Measurements from ENCODE around the gene EMX1.

The EMX1 gene

DNA sequence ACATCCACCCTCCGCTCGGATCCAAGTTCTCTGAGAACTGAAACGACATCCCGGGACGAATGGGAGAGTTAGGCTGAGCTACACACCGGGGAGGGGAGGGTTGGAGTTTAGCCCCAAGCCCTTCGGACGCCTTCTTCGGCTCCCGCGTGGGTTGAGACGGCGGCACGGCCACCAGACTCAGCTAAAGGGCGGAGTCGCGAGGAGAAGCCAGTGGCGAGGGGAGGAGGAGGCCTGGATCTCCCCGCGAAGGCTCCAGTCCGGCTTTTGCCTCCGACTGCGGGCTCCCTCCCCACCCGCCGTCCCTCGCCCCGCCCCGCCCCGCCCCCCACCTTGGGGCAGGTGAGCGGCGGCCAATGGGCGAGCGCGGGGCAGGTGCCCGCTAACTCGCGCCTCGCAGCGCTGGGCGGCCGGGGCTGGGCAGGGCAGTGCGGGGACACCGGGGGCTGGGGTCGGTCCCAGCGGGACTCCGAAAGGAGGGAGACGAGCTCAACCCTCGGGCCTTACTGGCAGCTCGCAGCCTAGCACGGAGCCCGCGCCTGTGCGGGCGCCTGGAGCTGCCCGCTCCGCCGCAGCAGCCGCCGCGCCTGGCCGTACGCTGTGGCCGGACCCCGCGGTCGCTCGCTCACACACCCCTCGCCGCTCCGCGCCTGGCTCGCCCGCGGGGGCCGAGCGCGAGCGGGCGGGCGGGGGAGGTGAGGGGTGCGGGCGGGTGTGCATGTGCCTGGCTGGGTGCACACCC, at the start of gene EMX1:
Gene EMX1, plus strand, starts transcription at position 382 of the 739 bp plus-strand sequence. Its CDS starts 334 bp downstream, at position 716.
- no peak for DNase-seq (ENCODE audit: low read depth)

DNA sequence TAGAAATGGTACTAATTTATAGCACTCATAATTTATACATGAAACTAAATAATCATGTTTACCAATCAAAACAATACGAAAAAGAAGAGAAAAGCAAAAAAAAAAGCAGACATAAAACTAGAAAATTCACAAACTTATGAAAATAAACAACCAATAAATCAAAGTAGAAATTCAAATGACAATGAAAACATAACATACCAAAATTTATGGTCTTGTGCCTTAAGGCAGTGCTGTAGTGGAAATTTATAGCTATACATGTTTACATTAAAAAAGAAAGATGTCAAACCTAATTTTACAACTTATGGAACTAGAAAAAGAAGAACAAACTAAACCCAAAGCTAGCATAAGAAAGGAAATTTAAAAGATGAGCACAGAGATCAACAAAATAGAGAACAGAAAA, 46.3 kb upstream of the EMX1 start:
- DNase-seq (ENCODE audit: low read depth) = no peak

DNA sequence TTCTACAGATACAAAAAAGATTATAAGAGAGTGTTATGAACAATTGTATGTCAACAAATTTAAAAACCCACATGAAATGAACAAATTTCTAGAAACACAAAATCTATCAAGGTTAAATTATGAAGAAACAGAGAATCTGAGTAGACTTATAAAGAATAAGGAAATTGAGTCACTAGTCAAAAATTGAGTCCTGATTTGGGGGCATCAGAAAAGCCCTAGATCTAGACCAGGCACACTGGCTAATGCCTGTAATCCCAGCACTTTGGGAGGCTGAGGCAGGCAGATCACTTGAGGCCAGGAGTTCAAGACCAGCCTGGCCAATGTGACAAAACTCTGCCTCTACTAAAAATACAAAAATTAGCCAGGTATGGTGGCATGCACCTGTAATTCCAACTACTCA, 45.4 kb upstream of the EMX1 start:
- DNase-seq (ENCODE audit: low read depth) = no peak

DNA sequence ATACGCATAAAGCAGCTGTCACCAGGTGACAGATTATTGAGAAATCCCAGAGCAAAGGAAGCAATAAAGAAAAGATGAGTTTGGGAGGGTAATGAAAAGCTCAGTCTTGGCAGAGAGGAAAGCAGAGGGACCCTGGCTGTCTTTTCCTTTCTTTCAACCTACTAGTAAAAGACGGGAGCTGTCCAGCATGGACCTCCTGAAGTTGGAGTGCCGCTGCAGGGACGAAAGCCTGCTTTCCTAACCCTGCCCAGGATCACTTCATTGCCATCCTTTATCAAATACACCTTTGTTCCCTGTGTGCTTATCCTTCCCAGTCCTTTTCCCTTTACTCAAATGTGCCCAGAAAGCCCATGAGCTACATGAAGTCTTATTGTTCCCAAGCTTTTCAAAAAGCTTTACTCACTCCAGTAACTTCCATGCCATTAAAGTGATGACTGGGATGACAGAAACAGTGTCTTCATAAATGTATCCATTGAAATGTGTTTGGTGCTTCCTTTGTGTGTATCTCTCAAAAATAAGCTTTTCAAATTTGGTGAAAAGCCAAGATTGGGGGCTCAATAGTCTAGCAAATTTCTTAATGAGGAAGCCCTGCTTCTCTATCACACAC, 33.9 kb upstream of the EMX1 start:
- DNase-seq (ENCODE audit: low read depth) = no peak

DNA sequence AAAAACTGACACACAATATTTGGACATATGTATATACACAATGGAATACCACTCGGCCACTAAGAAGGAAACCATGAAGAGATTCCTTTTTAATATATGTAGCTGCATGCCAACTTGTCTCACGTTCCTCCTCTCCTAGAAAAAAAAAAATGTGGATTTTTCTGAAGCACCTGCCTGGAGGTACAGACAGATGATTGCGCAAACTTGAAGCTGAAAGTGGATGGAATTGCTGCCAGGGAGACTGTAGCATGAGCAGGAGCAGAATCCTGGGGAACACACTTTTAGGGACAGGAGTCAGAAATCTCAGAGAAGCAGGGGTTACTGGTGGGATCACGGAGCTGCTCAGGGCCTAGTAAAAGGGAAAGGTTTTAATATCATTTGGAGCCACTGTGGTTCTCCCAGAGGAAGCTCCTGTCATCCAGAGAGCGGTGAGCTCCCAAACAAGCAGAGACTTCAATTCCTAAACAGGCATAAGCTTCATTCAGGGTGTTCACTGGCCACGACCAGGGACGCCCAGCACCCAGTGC, 30.8 kb upstream of the EMX1 start:
- DNase-seq (ENCODE audit: low read depth) = no peak

DNA sequence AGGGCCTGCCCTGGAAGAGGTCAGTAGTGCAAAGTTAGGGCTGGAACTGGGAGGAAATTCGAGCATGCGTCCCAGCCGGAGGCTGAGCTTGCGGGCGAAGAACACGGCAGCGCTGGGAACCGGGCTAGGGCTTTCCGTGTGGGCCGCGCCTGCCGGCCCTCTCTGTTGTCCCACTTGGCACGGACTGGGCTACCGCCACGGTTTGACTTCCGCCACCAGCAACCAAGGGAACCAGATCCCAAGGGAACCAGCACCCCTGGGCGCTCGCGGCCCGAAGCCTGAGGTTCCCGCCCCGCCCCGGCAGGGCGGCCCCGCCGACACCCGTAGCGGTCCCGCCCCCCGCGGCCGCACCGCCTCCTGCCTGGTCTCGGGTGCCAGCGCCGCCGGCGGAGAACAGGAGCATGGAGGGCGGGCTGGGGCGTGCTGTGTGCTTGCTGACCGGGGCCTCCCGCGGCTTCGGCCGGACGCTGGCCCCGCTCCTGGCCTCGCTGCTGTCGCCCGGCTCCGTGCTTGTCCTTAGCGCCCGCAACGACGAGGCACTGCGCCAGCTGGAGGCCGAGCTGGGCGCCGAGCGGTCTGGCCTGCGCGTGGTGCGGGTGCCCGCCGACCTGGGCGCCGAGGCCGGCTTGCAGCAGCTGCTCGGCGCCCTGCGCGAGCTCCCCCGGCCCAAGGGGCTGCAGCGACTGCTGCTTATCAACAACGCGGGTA, 30.1 kb upstream of the EMX1 start, which contains the start of gene SPR:
Gene SPR, plus strand, starts transcription at position 377 of the 708 bp plus-strand sequence. Its CDS starts 25 bp downstream, at position 402.
- DNase-seq (ENCODE audit: low read depth) = peak; percentile 37

DNA sequence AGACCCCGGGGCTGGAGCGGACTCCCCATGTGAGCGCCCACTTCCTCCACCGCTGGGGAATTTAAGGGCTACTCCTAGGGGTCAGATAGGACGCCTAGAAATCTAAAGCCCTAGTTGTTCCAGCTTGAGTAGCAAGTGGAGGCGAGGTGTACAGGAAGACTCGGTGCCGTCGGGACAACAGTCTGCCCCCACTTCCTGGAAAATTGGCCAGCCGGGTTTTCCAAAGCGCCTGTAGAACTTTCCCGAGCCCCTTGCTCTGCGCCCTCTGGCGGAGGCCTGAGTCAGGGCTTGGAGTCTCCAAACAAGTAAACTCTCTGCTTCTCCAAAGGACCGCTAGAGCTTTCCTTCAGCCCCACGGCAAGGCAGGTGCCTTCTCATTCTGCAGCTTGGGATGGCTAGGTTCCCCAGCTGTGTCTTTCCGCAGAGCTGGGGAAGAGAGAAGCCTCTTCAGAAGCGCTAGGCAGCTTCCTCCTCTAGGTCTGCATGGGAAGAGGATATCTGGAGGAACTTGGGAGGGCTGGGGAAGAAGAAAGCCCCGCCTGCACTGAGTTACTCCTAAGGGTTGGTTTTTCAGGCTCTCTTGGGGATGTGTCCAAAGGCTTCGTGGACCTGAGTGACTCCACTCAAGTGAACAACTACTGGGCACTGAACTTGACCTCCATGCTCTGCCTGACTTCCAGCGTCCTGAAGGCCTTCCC, 29.4 kb upstream of the EMX1 start:
- DNase-seq (ENCODE audit: low read depth) = peak; percentile 84

DNA sequence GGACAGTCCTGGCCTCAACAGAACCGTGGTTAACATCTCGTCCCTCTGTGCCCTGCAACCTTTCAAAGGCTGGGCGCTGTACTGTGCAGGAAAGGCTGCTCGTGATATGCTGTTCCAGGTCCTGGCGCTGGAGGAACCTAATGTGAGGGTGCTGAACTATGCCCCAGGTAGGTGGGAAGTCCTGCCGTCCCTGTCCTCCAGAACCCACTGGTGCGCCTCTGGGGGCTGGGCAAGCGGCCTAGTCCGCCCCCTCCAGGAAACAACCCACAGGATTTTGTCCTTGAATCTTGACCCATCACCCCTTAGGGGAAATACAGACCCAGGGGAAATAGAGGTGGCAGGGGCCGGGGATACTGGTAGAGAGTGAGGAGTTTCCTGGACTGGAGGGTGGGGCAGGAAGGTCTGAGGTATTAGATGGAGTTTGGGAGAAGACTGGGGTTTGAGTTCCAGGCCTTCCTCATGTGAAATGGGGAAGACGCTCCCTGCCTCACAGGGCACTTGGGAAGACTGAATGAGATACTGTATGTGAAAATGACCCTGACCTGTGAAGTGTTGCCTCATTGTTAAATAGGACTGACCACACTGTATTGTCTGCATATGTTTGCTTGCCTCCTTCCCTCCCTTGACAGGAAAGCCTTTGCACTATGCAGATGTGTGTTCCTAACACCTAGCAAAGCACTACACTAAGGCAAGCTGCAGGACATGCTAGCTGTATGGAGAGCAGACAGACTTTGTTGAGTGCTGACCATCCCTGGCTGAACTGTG, 28.7 kb upstream of the EMX1 start:
- no peak for DNase-seq (ENCODE audit: low read depth)

DNA sequence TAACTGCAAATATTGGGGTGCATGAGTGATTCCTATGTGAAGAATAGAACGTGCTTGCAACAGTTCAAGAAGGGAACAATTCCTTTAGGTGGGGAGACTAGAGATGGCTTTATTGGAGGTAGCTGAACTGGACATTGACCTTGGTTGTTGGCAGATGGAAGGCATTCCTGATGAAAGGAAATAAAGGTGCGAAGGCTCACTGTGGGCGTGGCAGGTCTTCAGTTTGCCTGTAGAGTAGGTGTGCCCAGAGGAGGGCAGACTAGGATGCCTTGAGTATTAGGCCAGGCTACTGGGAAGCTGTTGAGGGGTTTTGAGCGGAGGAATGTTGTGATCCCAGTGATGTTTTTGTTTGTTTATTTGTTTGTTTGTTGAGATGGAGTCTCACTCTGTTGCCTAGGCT, 27.3 kb upstream of the EMX1 start:
- no peak for DNase-seq (ENCODE audit: low read depth)

DNA sequence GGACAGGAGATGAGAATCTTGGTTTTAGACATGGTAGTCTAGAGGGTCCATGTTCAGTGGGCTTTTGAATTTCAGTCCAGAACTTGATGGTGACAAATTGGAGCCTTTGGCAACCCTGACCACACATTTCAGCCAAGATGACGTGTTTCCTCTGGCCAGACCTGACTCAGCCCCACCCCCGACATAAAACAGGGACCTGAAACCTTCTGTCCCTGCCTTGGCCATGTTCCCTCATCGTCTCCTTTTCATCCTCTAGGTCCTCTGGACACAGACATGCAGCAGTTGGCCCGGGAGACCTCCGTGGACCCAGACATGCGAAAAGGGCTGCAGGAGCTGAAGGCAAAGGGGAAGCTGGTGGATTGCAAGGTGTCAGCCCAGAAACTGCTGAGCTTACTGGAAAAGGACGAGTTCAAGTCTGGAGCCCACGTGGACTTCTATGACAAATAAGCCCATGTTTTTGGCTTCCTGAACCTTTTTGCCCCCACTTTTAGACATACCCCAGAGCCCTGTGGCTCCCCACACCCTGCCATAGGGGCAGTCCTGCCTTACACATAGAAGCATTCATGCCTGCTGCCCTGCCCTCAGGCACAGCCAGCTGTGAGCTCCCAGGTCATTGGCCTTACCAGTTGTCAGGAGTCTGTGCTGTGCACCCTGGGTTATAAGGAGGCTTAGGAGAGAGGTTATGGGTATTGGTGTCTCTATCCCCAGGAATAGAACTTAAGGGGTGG, 26.1 kb upstream of the EMX1 start:
- no peak for DNase-seq (ENCODE audit: low read depth)

DNA sequence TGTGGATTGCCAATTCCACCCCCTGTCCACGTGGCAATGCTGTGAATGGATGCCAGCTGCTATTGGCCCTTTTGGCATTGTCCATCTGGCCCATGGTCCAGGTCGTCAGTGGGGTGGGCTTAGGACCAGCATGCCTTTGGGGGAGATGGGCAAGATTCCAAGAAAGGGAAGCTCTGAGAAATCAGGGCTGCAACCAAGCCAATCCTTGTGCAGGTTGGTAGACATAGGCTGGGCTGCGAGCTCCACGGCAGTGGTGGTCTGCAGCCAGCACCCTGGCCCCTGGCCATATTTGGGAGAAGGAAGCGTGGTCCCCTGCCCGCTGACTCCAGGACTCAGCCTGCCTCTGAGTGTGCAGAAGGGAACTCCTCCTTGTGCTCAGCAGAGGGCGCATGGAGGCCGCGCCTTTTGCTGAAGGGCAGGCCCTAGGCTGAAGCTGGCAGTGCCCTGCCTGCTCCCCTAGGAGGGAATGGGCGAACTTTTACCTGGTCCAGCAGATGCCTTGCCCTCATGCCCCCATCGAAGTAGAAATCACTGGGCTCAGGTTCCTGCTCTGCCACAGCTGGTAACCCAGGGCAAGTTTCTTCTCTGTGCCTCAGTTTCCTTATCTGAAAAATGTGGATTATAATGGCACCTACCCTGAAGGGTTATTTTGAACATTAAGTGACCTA, 24.7 kb upstream of the EMX1 start:
- DNase-seq (ENCODE audit: low read depth) = peak; percentile 54

DNA sequence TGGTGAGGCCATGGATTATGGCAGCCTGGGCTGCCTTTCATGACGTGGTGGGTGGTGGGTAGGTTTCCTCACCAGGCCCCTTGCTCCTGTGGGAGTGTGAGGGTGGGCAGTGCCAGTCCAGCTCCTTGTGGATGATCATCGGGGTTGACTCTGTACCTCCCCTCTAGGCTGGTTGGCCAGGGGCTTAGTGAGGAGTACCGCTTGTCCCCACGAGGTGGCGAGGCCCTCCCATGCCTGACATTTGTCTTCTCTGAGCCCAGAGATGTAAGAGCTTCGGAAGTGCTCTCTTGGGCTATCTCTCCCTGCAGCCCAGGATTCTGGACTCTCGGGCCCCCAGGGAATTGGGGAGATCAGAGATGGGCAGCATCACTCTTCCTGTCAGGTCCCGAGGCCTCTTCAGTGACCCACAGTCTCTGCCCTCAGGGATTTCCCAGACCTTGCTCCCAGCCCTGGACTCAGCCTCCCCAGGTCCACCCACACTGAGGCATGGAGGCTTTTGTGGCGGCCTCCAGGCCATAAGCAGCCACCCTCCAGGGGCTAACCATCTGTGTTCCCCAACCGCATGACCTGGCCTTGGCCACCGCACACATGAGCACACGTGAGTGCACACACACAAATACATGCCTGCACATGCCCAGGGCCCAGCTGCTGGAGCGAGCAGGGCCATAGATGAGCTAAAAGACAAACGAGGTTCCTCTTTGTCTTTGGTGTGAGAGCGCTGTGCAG, 23.6 kb upstream of the EMX1 start:
- DNase-seq (ENCODE audit: low read depth) = peak; percentile 23

DNA sequence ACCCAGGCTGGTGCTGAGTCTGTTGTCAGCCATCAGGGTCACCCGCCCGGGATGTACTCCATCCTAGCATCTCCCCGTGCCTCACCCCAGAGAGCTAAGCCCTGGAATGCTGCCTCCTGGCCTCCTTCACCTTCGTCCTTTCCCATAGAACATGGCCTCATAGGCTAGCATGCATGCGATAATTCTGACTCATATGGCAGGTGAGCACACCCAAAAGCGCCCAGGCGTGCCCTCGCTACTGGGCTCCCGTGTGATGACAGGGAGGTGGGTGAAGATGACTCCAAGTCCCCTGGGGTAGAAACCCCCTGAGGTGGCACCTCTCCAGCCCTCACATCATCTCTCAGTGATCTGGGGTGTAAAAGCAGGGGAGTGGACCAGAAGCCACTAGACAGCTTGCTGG, 22.8 kb upstream of the EMX1 start:
- no peak for DNase-seq (ENCODE audit: low read depth)

DNA sequence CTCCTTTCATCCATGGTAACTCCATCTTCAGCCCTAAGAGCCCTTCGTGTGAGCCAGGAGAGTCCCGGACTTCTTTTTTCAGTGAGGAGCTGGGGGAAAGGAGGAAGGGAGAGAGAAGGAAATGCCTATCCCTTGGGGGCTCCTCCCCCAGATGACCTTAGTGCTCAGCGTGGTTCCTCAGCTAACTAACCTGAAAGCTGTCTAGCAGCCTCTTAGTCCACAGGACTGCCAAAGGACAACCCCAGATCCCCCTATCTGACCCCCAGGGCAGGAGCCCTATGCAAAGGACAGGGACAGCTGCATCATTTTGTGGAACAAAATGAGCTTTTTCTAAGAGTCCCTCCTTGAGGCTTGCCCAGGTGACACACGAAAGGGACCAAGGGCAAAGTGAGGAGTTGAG, 22.2 kb upstream of the EMX1 start:
- no peak for DNase-seq (ENCODE audit: low read depth)

DNA sequence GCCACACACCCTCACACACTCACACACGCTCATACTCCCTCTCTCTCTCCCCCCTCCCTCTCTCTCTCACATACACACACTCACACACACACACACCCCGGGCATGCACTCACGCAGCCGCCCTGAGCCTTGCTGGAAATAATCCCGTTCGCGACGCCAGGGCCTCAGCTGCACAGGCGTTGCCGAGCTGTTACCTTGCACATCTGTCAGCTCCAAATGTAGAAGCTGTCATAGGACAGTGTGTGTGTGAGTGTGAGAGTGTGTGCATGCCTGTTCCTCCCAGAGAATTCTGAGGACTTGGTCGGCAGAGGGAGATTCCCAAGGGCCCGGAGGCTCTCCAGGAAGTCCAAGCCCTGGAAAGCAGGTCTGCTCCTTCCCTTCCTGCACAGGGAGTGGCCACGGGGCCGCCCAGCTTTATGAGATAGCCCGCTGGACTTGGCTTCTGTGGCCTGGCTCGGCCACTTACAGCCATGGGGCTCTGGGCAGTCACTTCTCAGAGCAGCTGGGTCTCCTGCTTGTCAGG, 21.5 kb upstream of the EMX1 start:
- peak; percentile 20 for DNase-seq (ENCODE audit: low read depth)

DNA sequence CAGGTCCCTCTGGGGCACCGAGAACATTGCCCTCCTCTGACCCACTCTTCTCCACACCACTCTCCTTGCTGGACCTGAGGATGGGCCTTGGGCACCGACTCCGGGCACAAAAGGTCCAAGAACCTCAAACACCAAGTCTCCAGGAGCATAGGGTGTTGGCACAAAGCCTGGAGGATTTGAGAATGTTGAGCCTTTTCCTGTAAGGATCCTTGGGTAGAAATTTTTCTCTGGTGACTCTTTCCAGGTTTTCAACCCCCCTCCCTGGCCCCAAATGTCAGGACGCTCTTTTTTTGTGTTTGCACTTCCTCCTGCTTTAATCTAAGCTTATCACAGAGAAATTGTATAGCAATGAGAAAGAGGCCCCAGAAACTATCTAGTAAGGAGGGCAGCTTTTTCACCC, 20.9 kb upstream of the EMX1 start:
- no peak for DNase-seq (ENCODE audit: low read depth)

DNA sequence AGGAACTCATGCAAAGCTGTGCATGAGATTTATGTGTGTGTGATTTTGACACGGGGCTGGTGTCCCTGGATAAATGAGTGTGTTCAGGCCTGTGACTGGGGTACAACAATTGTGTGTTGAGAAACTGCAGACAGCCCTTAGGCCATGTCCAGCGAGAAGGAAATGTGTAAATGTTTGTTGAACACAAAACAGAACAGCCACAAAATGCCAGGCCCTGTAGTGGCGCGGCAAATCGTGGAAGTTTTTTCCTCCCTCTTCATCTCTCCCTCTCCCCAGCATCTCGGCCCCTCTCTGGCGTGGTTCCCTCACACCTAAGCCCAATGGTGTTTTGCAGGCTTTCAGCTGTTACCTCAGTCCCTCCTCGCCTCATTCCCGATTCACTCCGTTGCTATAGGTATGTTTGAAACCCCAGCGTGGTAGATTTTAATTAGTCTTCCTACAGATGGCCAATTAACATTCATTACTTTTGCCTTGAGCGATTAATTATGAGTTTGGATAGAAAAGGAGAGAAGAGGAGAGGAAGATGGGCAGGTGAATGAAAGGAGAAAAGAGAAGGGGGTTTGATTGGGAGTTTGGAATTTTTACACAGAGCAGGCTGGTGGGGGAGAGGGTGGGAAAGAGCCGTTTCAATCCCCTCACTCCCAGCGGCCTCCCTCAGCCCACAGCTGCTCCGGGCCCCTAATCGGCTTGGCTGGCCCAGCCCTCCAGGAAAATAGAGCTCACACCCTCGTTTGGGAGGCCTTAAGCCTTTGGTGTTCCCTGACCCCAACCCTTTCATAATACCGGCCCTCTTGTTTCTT, 19.3 kb upstream of the EMX1 start:
- DNase-seq (ENCODE audit: low read depth) = no peak

DNA sequence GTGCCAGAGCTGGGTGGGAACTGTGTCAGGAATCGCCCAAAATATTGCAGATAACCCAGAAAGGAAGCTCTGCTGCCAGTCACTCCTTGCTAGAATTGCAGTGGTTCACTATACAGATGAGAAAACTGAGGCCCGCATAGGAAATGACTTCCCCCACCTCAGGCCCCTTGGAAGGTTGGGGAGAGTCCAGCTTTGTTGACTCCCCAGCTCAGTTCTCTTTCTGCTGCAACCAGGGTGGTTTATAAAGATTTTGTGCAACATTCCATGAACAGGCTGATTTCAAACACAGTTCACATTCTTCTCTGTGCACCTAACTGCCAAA, 18.8 kb upstream of the EMX1 start:
- DNase-seq (ENCODE audit: low read depth) = no peak
